HepG2 (cell line): Measurements from ENCODE around the gene CHTF8. TPM values are rescaled to one million over a fixed set of nuclear protein-coding genes. Genes with fewer than 3 reads are reported as not detected.

Experiments
- AHR ChIP-seq: IDR thresholded peaks from 2 replicates; pipeline ENCODE4 v1.6.1; 2018; ENCODE audit warnings: missing genetic modification reagents, missing compliant biosample characterization
- CCAR2 ChIP-seq: fragments of 200-400 bp; formaldehyde crosslinking; optimal IDR thresholded peaks from 2 replicates; pipeline ENCODE3; 2018; ENCODE audit warnings: low read depth, mild to moderate bottlenecking, low read length, moderate library complexity
- CENPX ChIP-seq: sonication (generic); formaldehyde crosslinking; IDR thresholded peaks from 2 replicates; pipeline ENCODE4 v1.9.0; 2021; ENCODE audit warnings: mild to moderate bottlenecking, missing genetic modification reagents, moderate library complexity
- EHMT2 ChIP-seq: fragments of 200-600 bp; sonication (generic); IDR thresholded peaks from 2 replicates; pipeline ENCODE4 v1.7.0; 2017; ENCODE audit warnings: antibody characterized with exemption, low read depth, low read length, borderline replicate concordance
- FOSL1 ChIP-seq: sonication (generic); formaldehyde crosslinking; IDR thresholded peaks from 2 replicates; pipeline ENCODE4 v1.9.0; 2021; ENCODE audit warnings: missing genetic modification reagents, borderline replicate concordance
- HDAC1 ChIP-seq: sonication (generic); formaldehyde crosslinking; IDR thresholded peaks from 2 replicates; pipeline ENCODE4 v1.5.1; 2020; ENCODE audit warnings: mild to moderate bottlenecking, missing genetic modification reagents
- MED13 ChIP-seq: sonication (generic); formaldehyde crosslinking; IDR thresholded peaks from 2 replicates; pipeline ENCODE4 v1.5.0; 2020; ENCODE audit warnings: missing genetic modification reagents
- MTERF4 ChIP-seq: sonication (generic); formaldehyde crosslinking; IDR thresholded peaks from 2 replicates; pipeline ENCODE4 v1.8.0; 2023; ENCODE audit warnings: mild to moderate bottlenecking, missing genetic modification reagents
- RFX3 ChIP-seq: IDR thresholded peaks from 2 replicates; pipeline ENCODE4 v1.6.1; 2016; ENCODE audit warnings: missing biosample characterization, missing genetic modification reagents
- TFE3 ChIP-seq: IDR thresholded peaks from 2 replicates; pipeline ENCODE4 v1.6.1; 2016
- ZBTB25 ChIP-seq: IDR thresholded peaks from 2 replicates; pipeline ENCODE4 v1.6.1; 2018; ENCODE audit warnings: missing genetic modification reagents
- ZNF7 ChIP-seq: IDR thresholded peaks from 2 replicates; pipeline ENCODE4 v1.6.1; 2016; ENCODE audit warnings: missing biosample characterization, missing genetic modification reagents
- ZNF773 ChIP-seq: sonication (generic); formaldehyde crosslinking; IDR thresholded peaks from 2 replicates; pipeline ENCODE4 v1.4.0; 2020; ENCODE audit warnings: missing genetic modification reagents, borderline replicate concordance
- polyA plus RNA-seq, 8 experiments: library from polyadenylated mRNA; depleted of rRNA in 3 of 8; stranded (reverse) in 7 of 8; unstranded in 1 of 8; fragments of >200 nt; fragmentation: Illumina TruSeq in 4 of 8; extraction: Trizol in 4 of 8; gene quantifications; 2 replicates each; pipeline versions ENCODE4 v1.2.1 to v1.2.3, GENCODE V29; 2011 to 2016; ENCODE audit warnings: low read depth in 4 of 8, missing spikeins in 1 of 8, mixed read lengths in 1 of 8; ENCODE audit not compliant: insufficient read depth in 1 of 8
- total RNA-seq, 5 experiments: library from RNA; depleted of rRNA; stranded (reverse); fragments of >200 nt; fragmentation: Illumina TruSeq; extraction: Trizol; gene quantifications; 2 replicates each; pipeline ENCODE4 v1.2.3, GENCODE V29; 2016; ENCODE audit warnings: low read depth in 1 of 5
- TF ChIP-seq, protein P1 (sequence below): sonication (generic); formaldehyde crosslinking; IDR thresholded peaks from 2 replicates; pipeline ENCODE4 v1.4.0; 2020; ENCODE audit warnings: missing genetic modification reagents, borderline replicate concordance
- TF ChIP-seq, protein P2 (sequence below): sonication (generic); formaldehyde crosslinking; IDR thresholded peaks from 2 replicates; pipeline ENCODE4 v1.4.0; 2020; ENCODE audit warnings: missing genetic modification reagents
- TF ChIP-seq, protein P3 (sequence below): sonication (generic); formaldehyde crosslinking; IDR thresholded peaks from 2 replicates; pipeline ENCODE4 v1.8.1; 2023; ENCODE audit warnings: mild to moderate bottlenecking, moderate library complexity, missing genetic modification reagents
- TF ChIP-seq, protein P4 (sequence below): sonication (generic); formaldehyde crosslinking; IDR thresholded peaks from 2 replicates; pipeline ENCODE4 v1.8.0; 2022; ENCODE audit warnings: missing genetic modification reagents, mild to moderate bottlenecking, inconsistent platforms, borderline replicate concordance

The CHTF8 gene
- total and polyA plus RNA-seq, 2 of the 13 experiments (the other 11 are each of a cell fraction or from before 2014, with no cell fraction given) = 37.2 to 67.5 TPM

DNA sequence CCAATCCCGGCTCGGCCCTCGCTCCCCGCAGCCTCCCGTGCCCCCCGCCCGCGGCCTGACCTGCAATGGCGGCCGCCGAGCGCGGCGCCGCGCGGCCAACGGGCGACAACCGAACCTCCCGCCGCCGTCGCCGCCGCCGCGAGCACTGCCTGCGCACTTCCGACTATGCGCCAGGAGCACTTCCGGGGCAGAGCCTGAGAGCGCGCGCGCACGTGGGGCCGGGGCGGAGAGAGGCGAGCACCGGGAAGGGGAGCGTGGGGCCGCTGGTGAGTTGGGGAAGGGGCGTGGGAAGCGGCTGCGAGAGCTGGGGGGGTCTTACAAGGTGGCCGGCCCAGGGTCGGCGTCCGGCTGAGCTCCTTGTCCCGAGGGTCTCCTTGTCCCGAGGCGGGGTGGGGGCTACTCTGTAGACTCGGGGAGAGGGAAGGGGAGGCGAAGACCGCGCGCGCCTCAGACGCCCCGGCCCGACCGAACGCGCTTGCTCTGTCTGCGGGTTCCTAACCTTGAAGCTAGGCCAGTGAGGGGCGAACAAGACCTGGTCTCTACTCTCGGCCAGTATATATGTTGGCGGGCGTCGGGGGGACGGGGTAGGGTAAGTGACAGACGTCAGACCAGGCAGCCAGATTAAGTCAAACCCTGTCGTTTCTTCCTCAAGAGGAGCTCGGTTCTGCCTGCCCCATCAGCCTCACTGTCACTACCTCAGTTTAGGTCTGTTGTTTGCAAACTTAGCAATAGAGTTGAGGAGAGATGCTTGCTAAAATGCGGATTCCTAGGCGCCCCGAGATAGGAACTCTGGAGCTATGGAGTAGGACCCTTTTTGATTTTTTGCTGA is at the start of gene CHTF8, which contains the start of gene UTP4 (continued):
- TF ChIP-seq FOSL1 (CRISPR knock-in tag) (no peak), ZNF7 (CRISPR knock-in tag) (no peak), TFE3 (peak; percentile 49; the same call in 1 of the 2 replicates), MTERF4 (0 out of 2 replicates have a peak, but pooled peaks have one; percentile 74), AHR (CRISPR knock-in tag) (peak; percentile 18; the same call in 1 of the 2 replicates), MED13 (CRISPR knock-in tag) (no peak), ZNF773 (CRISPR knock-in tag) (no peak), HDAC1 (CRISPR knock-in tag) (peak; percentile 96), RFX3 (CRISPR knock-in tag) (no peak), CCAR2 (no peak), EHMT2 (no peak), ZBTB25 (peak; percentile 85; the same call in 1 of the 2 replicates), CENPX (CRISPR knock-in tag) (no peak)
- TF ChIP-seq, protein P1, sequence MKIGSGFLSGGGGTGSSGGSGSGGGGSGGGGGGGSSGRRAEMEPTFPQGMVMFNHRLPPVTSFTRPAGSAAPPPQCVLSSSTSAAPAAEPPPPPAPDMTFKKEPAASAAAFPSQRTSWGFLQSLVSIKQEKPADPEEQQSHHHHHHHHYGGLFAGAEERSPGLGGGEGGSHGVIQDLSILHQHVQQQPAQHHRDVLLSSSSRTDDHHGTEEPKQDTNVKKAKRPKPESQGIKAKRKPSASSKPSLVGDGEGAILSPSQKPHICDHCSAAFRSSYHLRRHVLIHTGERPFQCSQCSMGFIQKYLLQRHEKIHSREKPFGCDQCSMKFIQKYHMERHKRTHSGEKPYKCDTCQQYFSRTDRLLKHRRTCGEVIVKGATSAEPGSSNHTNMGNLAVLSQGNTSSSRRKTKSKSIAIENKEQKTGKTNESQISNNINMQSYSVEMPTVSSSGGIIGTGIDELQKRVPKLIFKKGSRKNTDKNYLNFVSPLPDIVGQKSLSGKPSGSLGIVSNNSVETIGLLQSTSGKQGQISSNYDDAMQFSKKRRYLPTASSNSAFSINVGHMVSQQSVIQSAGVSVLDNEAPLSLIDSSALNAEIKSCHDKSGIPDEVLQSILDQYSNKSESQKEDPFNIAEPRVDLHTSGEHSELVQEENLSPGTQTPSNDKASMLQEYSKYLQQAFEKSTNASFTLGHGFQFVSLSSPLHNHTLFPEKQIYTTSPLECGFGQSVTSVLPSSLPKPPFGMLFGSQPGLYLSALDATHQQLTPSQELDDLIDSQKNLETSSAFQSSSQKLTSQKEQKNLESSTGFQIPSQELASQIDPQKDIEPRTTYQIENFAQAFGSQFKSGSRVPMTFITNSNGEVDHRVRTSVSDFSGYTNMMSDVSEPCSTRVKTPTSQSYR (CRISPR knock-in tag) = no peak; the same call in 1 of the 2 replicates
- TF ChIP-seq, protein P2, sequence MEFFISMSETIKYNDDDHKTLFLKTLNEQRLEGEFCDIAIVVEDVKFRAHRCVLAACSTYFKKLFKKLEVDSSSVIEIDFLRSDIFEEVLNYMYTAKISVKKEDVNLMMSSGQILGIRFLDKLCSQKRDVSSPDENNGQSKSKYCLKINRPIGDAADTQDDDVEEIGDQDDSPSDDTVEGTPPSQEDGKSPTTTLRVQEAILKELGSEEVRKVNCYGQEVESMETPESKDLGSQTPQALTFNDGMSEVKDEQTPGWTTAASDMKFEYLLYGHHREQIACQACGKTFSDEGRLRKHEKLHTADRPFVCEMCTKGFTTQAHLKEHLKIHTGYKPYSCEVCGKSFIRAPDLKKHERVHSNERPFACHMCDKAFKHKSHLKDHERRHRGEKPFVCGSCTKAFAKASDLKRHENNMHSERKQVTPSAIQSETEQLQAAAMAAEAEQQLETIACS (CRISPR knock-in tag) = peak; percentile 94
- TF ChIP-seq, protein P3, sequence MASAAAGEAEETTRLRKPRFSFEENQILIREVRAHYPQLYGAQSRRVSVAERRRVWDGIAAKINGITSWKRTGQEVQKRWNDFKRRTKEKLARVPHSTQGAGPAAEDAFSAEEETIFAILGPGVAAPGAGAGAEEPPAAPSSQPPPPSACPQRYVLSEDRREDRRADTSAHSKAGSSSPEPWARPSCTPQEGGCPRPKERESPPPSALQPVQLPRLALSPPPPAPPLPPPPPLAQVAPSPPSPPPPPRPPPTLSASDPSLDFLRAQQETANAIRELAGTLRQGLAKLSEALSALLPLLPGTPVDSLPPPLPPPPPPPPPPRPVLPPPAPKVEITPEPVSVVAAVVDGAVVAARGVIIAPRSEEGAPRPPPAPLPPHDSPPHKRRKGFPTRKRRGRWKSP (CRISPR knock-in tag) = no peak; the same call in 1 of the 2 replicates
- TF ChIP-seq, protein P4, sequence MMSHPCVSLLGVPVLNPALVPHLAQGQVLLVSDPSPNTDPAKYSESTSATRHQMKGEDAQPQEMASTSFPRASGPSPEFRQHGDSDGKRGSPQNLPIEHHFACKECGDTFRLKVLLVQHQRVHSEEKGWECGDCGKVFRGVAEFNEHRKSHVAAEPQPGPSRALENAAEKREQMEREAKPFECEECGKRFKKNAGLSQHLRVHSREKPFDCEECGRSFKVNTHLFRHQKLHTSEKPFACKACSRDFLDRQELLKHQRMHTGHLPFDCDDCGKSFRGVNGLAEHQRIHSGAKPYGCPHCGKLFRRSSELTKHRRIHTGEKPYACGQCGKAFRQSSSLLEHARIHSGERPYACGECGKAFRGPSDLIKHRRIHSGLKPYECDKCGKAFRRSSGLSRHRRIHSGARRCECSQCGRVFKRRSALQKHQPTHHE = peak; percentile 41; the same call in 1 of the 2 replicates
